WTC11 (cell line): ENCODE results near the gene IGSF10.
"Not testable (repeated sequence)": the region's sequence is repeated elsewhere in the genome, so short reads cannot be mapped to it uniquely, and the experiment has no call there.

Experiments used
- CTCF ChIP-seq: fragments of 200-600 bp; IDR thresholded peaks from 2 replicates; pipeline ENCODE4 v1.8.0; 2022; ENCODE audit warnings: antibody characterized with exemption
- ETV6 ChIP-seq: sonication (generic); formaldehyde crosslinking; IDR thresholded peaks from 2 replicates; pipeline ENCODE4 v1.8.1; 2022; ENCODE audit warnings: mild to moderate bottlenecking, missing genetic modification reagents
- NFATC4 ChIP-seq: fragments of 250-450 bp; sonication (Bioruptor Pico); IDR thresholded peaks from 2 replicates; pipeline ENCODE4 v1.9.0; 2021; ENCODE audit warnings: mild to moderate bottlenecking
- PREB ChIP-seq: sonication (generic); formaldehyde crosslinking; IDR thresholded peaks from 2 replicates; pipeline ENCODE4 v1.8.1; 2022; ENCODE audit warnings: mild to moderate bottlenecking, missing genetic modification reagents, moderate library complexity, borderline replicate concordance
- RELA ChIP-seq: sonication (generic); formaldehyde crosslinking; IDR thresholded peaks from 2 replicates; pipeline ENCODE4 v1.8.1; 2022; ENCODE audit warnings: missing genetic modification reagents, mild to moderate bottlenecking, borderline replicate concordance
- TP53 ChIP-seq: sonication (generic); formaldehyde crosslinking; IDR thresholded peaks from 2 replicates; pipeline ENCODE4 v1.8.1; 2023; ENCODE audit warnings: mild to moderate bottlenecking, missing genetic modification reagents
- ZNF121 ChIP-seq: sonication (generic); formaldehyde crosslinking; IDR thresholded peaks from 2 replicates; pipeline ENCODE4 v1.8.0; 2023; ENCODE audit warnings: missing genetic modification reagents
- ZSCAN18 ChIP-seq: fragments of 250-450 bp; sonication (Bioruptor Pico); IDR thresholded peaks from 2 replicates; pipeline ENCODE4 v2.1.2; 2022; ENCODE audit warnings: mild to moderate bottlenecking, moderate library complexity
- TF ChIP-seq, protein P1 (sequence below): sonication (generic); formaldehyde crosslinking; IDR thresholded peaks from 2 replicates; pipeline ENCODE4 v1.8.0; 2022; ENCODE audit warnings: mild to moderate bottlenecking, missing genetic modification reagents
- TF ChIP-seq, protein P2 (sequence below): sonication (generic); formaldehyde crosslinking; IDR thresholded peaks from 2 replicates; pipeline ENCODE4 v1.8.0; 2022; ENCODE audit warnings: mild to moderate bottlenecking, missing genetic modification reagents

GRCh38 chr3:151509468-151510135 is 48.7 kb upstream of the IGSF10 start:
- not testable (repeated sequence) for TF ChIP-seq ETV6 (CRISPR knock-in tag); ZNF121 (CRISPR knock-in tag); CTCF; PREB; ZSCAN18 (CRISPR knock-in tag); NFATC4 (CRISPR knock-in tag); RELA (CRISPR knock-in tag); TP53 (CRISPR knock-in tag)
- TF ChIP-seq, protein P1, sequence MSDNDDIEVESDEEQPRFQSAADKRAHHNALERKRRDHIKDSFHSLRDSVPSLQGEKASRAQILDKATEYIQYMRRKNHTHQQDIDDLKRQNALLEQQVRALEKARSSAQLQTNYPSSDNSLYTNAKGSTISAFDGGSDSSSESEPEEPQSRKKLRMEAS (CRISPR knock-in tag): not testable (repeated sequence)
- TF ChIP-seq, protein P2, sequence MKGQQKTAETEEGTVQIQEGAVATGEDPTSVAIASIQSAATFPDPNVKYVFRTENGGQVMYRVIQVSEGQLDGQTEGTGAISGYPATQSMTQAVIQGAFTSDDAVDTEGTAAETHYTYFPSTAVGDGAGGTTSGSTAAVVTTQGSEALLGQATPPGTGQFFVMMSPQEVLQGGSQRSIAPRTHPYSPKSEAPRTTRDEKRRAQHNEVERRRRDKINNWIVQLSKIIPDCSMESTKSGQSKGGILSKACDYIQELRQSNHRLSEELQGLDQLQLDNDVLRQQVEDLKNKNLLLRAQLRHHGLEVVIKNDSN (CRISPR knock-in tag): not testable (repeated sequence)
